CD14-positive monocyte (primary cell): Measurements from ENCODE around the gene VSIG8. TPM values are rescaled to one million over a fixed set of nuclear protein-coding genes. Genes with fewer than 3 reads are reported as not detected.

Experiments used
- DNase-seq, 3 donors: peaks; one replicate each; pipeline ENCODE4 v3.0.0-alpha.2; 2011 to 2022
- H2AFZ ChIP-seq: 2 replicates; pipeline ENCODE4 v1.6.0; 2012; ENCODE audit warnings: mild to moderate bottlenecking, low read depth, low read length, inconsistent platforms; ENCODE audit not compliant: insufficient read depth, poor library complexity, severe bottlenecking
- H3K27ac ChIP-seq, 2 donors: 1 replicate in 1 of 2; 2 replicates in 1 of 2; pipeline ENCODE4 v1.5.1; 2012 to 2013; ENCODE audit warnings: low read length in 2 of 2, control low read depth in 1 of 2, inconsistent platforms in 1 of 2, low read depth in 1 of 2, mild to moderate bottlenecking in 1 of 2
- H3K27me3 ChIP-seq, 2 donors: one replicate each; pipeline versions ENCODE4 v1.6.0 to v1.6.1; 2011 to 2013; ENCODE audit warnings: low read length in 2 of 2; ENCODE audit not compliant: control insufficient read depth in 2 of 2, insufficient read depth in 2 of 2
- H3K36me3 ChIP-seq, 2 donors: replicated peaks in 1 of 2; 1 replicate in 1 of 2; 2 replicates in 1 of 2; pipeline versions ENCODE4 v1.5.1 to v1.6.1; 2012 to 2013; ENCODE audit warnings: low read length in 2 of 2, control low read depth in 1 of 2, inconsistent platforms in 1 of 2, mild to moderate bottlenecking in 1 of 2; ENCODE audit not compliant: insufficient read depth in 2 of 2, control insufficient read depth in 1 of 2
- H3K4me1 ChIP-seq, 2 donors: 1 replicate in 1 of 2; 2 replicates in 1 of 2; pipeline versions ENCODE4 v1.5.1 to v1.6.1; 2012 to 2013; ENCODE audit warnings: low read length in 2 of 2, control low read depth in 1 of 2, inconsistent platforms in 1 of 2, mild to moderate bottlenecking in 1 of 2, moderate library complexity in 1 of 2; ENCODE audit not compliant: insufficient read depth in 2 of 2, control insufficient read depth in 1 of 2
- H3K4me2 ChIP-seq: replicated peaks from 2 replicates; pipeline ENCODE3; 2012; ENCODE audit warnings: low read length, moderate library complexity, mild to moderate bottlenecking; ENCODE audit not compliant: poor library complexity, severe bottlenecking; ENCODE audit errors: extremely low read depth
- H3K4me3 ChIP-seq, 3 experiments: fragments of 200-600 bp in 1 of 3; sonication (generic) in 1 of 3; replicated peaks in 1 of 3; 1 replicate in 2 of 3; 2 replicates in 1 of 3; pipeline ENCODE4 v1.5.1; 2011 to 2013; ENCODE audit warnings: low read length in 3 of 3, mild to moderate bottlenecking in 3 of 3, control low read depth in 2 of 3, low read depth in 2 of 3, inconsistent platforms in 1 of 3, moderate library complexity in 1 of 3
- H3K79me2 ChIP-seq: 2 replicates; pipeline ENCODE4 v1.6.0; 2012; ENCODE audit warnings: mild to moderate bottlenecking, control low read depth, inconsistent platforms, low read length, moderate library complexity; ENCODE audit not compliant: insufficient read depth
- H3K9ac ChIP-seq: 2 replicates; pipeline ENCODE4 v1.6.0; 2017; ENCODE audit warnings: low read length, mild to moderate bottlenecking; ENCODE audit not compliant: insufficient read depth, poor library complexity, severe bottlenecking
- H3K9me3 ChIP-seq, 2 donors: replicated peaks in 1 of 2; 1 replicate in 1 of 2; 2 replicates in 1 of 2; pipeline versions ENCODE4 v1.5.1 to v1.6.1; 2012 to 2013; ENCODE audit warnings: low read length in 2 of 2, control low read depth in 1 of 2; ENCODE audit not compliant: control insufficient read depth in 1 of 2, insufficient read depth in 1 of 2
- H4K20me1 ChIP-seq: 2 replicates; pipeline ENCODE4 v1.6.0; 2012; ENCODE audit warnings: mild to moderate bottlenecking, low read length, control low read depth, moderate library complexity; ENCODE audit not compliant: insufficient read depth
- H3K27ac Mint-ChIP-seq, 7 donors: one replicate each; pipeline ENCODE4 v1.8.0; 2020; ENCODE audit warnings: mild to moderate bottlenecking in 7 of 7, mixed read lengths in 7 of 7, moderate library complexity in 6 of 7, inconsistent platforms in 2 of 7
- H3K27me3 Mint-ChIP-seq, 3 donors: one replicate each; pipeline ENCODE4 v1.8.0; 2021 to 2022; ENCODE audit warnings: low read depth in 3 of 3, mild to moderate bottlenecking in 3 of 3, mixed read lengths in 3 of 3, moderate library complexity in 3 of 3, inconsistent platforms in 1 of 3
- H3K36me3 Mint-ChIP-seq, 2 donors: one replicate each; pipeline ENCODE4 v1.8.0; 2020; ENCODE audit warnings: mixed read lengths in 2 of 2, inconsistent platforms in 1 of 2, mild to moderate bottlenecking in 1 of 2
- H3K4me1 Mint-ChIP-seq: one replicate; pipeline ENCODE4 v1.8.0; 2020; ENCODE audit warnings: mild to moderate bottlenecking, mixed read lengths
- H3K4me3 Mint-ChIP-seq, 2 donors: one replicate each; pipeline ENCODE4 v1.8.0; 2020; ENCODE audit warnings: mild to moderate bottlenecking in 2 of 2, mixed read lengths in 2 of 2, moderate library complexity in 1 of 2
- H3K9me3 Mint-ChIP-seq, 7 donors: one replicate each; pipeline ENCODE4 v1.8.0; 2020 to 2022; ENCODE audit warnings: mixed read lengths in 7 of 7, mild to moderate bottlenecking in 6 of 7, moderate library complexity in 6 of 7, inconsistent platforms in 2 of 7
- CTCF ChIP-seq: fragments of 200-600 bp; IDR thresholded peaks from one replicate; pipeline ENCODE4 v1.8.0; 2022; ENCODE audit warnings: antibody characterized with exemption, mild to moderate bottlenecking
- WGBS: methylation state at CpG from one replicate; pipeline ENCODE4 v1.1.5; 2013; ENCODE audit warnings: missing lambda C conversion rate; ENCODE audit not compliant: insufficient coverage; 5-methylcytosine and 5-hydroxymethylcytosine counted together
- intact Hi-C, 2 donors: fragments of 100-400 bp; cut with micrococcal nuclease; formaldehyde crosslinking; loops; one replicate each; pipeline versions ENCODE4 v1.15.0 to v1.15.1; 2023
- polyA plus RNA-seq, 3 donors: library from polyadenylated mRNA; depleted of rRNA in 1 of 3; unstranded in 2 of 3; stranded (reverse) in 1 of 3; fragments of 300-500 nt in 2 of 3; fragments of >200 nt in 1 of 3; fragmentation: Illumina TruSeq in 2 of 3; gene quantifications; 1 replicate in 2 of 3; 2 replicates in 1 of 3; pipeline ENCODE4 v1.2.3, GENCODE V29; 2012 to 2021

Gene VSIG8
- polyA plus RNA-seq, 3 donors: 0.04 TPM; not detected in 2

- TF ChIP-seq CTCF: no peak
- no peaks in the 10 kb centered on the region for H3K27me3 ChIP-seq
- peaks cover 0 to 10% of the 10 kb centered on the region in 2 donors for H3K36me3 Mint-ChIP-seq
- no peaks in the 10 kb centered on the region for H3K9me3 ChIP-seq
- H3K4me1 ChIP-seq: peaks cover 11 to 27% of the 10 kb centered on the region in 2 donors
- no peaks in the 10 kb centered on the region for H3K9me3 Mint-ChIP-seq
- no peaks in the 10 kb centered on the region for H3K79me2 ChIP-seq
- no peak overlapping the region for H3K9ac ChIP-seq
- no peak overlapping the region for H2AFZ ChIP-seq
- no peak overlapping the region for H3K27ac Mint-ChIP-seq
- no peak overlapping the region for H3K4me3 ChIP-seq
- H3K27me3 Mint-ChIP-seq: peaks cover 0 to 5% (median 0%) of the 10 kb centered on the region in 3 donors
- no peak overlapping the region for H3K27ac ChIP-seq
- H3K4me2 ChIP-seq: no peak overlapping the region
- H3K4me1 Mint-ChIP-seq: peaks cover 40% of the 10 kb centered on the region
- intact Hi-C loops: no loop called here
- H3K36me3 ChIP-seq: no peaks in the 10 kb centered on the region
- no peaks in the 10 kb centered on the region for H4K20me1 ChIP-seq
- H3K4me3 Mint-ChIP-seq: no peak overlapping the region
- no peak for DNase-seq
- 78% methylated on average over 3 of the region's 3 CpGs for WGBS
These were observed 27.1 kb downstream of the VSIG8 start for GRCh38 chr1:159835356-159835755.

GRCh38 chr1:159832309-159832708, 30.1 kb downstream of the VSIG8 start:
- Histone ChIP-seq H3K9me3 (no peaks in the 10 kb centered on the region), H3K79me2 (no peaks in the 10 kb centered on the region), H3K4me1 (peaks cover 41 to 44% of the 10 kb centered on the region in 2 donors), H2AFZ (no peak overlapping the region), H3K4me2 (no peak overlapping the region), H3K27me3 (no peaks in the 10 kb centered on the region), H3K4me3 (no peak overlapping the region), H4K20me1 (no peaks in the 10 kb centered on the region), H3K27ac (no peak overlapping the region), H3K36me3 (no peaks in the 10 kb centered on the region), H3K9ac (no peak overlapping the region)
- no peak overlapping the region for H3K4me3 Mint-ChIP-seq
- H3K27ac Mint-ChIP-seq: no peak overlapping the region
- no peak for DNase-seq
- peaks cover 0 to 10% of the 10 kb centered on the region in 2 donors for H3K36me3 Mint-ChIP-seq
- intact Hi-C loops: no loop called here
- H3K9me3 Mint-ChIP-seq: peaks cover 0 to 2% (median 0%) of the 10 kb centered on the region in 7 donors
- H3K4me1 Mint-ChIP-seq: peaks cover 55% of the 10 kb centered on the region
- 100% methylated on average over 2 of the region's 2 CpGs for WGBS
- peaks cover 0 to 3% (median 0%) of the 10 kb centered on the region in 3 donors for H3K27me3 Mint-ChIP-seq
- TF ChIP-seq CTCF: no peak
